ENCODE data around the gene LZTFL1.

- TF ChIP-seq EZH2 (IDR thresholded peaks at IDR 0.05) (no peak), TCF7L2 (IDR thresholded peaks at IDR 0.05; ENCODE audit: borderline replicate concordance, extremely low read depth, insufficient read depth, insufficient read length) (no peak), REST (IDR thresholded peaks at IDR 0.05; ENCODE audit: low read depth) (no peak)
Observed at GRCh38 chr3:45821127-45821526, 20.8 kb downstream of the LZTFL1 start.
